ENCODE measurements around the gene GAB2. TPM values are rescaled to one million over a fixed set of nuclear protein-coding genes. Genes with fewer than 3 reads are reported as not detected.

GAB2 gene
- total RNA-seq, 1 donor from 2014 or later, result 65.8 TPM

GRCh38 chr11:78338702-78339101 is 78.9 kb downstream of the GAB2 start:
- Histone ChIP-seq H3K9me3 (no peaks in the 10 kb centered on the region), H3K4me3 (no peak overlapping the region), H3K27me3 (no peaks in the 10 kb centered on the region), H3K36me3 (no peaks in the 10 kb centered on the region), H3K4me1 (peaks cover 11% of the 10 kb centered on the region), H3K27ac (no peak overlapping the region)
- TF ChIP-seq, protein P1, sequence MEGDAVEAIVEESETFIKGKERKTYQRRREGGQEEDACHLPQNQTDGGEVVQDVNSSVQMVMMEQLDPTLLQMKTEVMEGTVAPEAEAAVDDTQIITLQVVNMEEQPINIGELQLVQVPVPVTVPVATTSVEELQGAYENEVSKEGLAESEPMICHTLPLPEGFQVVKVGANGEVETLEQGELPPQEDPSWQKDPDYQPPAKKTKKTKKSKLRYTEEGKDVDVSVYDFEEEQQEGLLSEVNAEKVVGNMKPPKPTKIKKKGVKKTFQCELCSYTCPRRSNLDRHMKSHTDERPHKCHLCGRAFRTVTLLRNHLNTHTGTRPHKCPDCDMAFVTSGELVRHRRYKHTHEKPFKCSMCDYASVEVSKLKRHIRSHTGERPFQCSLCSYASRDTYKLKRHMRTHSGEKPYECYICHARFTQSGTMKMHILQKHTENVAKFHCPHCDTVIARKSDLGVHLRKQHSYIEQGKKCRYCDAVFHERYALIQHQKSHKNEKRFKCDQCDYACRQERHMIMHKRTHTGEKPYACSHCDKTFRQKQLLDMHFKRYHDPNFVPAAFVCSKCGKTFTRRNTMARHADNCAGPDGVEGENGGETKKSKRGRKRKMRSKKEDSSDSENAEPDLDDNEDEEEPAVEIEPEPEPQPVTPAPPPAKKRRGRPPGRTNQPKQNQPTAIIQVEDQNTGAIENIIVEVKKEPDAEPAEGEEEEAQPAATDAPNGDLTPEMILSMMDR (IDR thresholded peaks at IDR 0.05), result no peak
- ATAC-seq (no peak), DNase-seq (no peak)
- intact Hi-C loops (cut with DNase I), result no loop called here

DNA sequence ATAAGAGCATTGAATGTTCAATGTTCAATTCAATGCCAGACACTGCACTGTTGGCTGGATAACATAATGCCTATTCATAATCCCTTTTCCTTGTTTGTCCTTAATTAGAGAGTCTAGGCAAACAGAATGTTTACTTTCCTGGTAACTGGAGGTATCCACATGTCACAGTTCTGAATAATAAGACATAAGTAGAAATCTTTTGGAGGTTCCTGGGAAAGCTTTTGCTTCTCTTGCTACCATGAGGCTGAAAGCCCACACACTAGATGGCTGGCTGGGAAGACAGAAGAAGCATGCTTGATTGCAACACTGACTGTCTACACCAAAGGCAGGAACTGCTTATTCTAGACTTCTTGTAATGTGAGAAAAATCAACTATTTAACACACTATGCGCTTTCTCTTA is 79.5 kb downstream of the GAB2 start:
- intact Hi-C loops (cut with DNase I), result no loop called here
- TF ChIP-seq, protein P1 (IDR thresholded peaks at IDR 0.05), result no peak
- no peaks in the 10 kb centered on the region for H3K36me3 ChIP-seq
- no peaks in the 10 kb centered on the region for H3K9me3 ChIP-seq
- no peaks in the 10 kb centered on the region for H3K27me3 ChIP-seq
- H3K4me3 ChIP-seq, result no peak overlapping the region
- DNase-seq, result no peak
- ATAC-seq, result peak; percentile 72
- peaks cover 11% of the 10 kb centered on the region for H3K4me1 ChIP-seq
- H3K27ac ChIP-seq, result no peak overlapping the region

GRCh38 chr11:78337554-78337924 is 80.1 kb downstream of the GAB2 start:
- Histone ChIP-seq H3K4me1 (peaks cover 12% of the 10 kb centered on the region), H3K9me3 (no peaks in the 10 kb centered on the region), H3K4me3 (no peak overlapping the region), H3K36me3 (no peaks in the 10 kb centered on the region), H3K27ac (no peak overlapping the region), H3K27me3 (no peaks in the 10 kb centered on the region)
- TF ChIP-seq, protein P1 (IDR thresholded peaks at IDR 0.05), result no peak
- DNase-seq (no peak), ATAC-seq (no peak)
- intact Hi-C loops (cut with DNase I), result no loop called here

DNA sequence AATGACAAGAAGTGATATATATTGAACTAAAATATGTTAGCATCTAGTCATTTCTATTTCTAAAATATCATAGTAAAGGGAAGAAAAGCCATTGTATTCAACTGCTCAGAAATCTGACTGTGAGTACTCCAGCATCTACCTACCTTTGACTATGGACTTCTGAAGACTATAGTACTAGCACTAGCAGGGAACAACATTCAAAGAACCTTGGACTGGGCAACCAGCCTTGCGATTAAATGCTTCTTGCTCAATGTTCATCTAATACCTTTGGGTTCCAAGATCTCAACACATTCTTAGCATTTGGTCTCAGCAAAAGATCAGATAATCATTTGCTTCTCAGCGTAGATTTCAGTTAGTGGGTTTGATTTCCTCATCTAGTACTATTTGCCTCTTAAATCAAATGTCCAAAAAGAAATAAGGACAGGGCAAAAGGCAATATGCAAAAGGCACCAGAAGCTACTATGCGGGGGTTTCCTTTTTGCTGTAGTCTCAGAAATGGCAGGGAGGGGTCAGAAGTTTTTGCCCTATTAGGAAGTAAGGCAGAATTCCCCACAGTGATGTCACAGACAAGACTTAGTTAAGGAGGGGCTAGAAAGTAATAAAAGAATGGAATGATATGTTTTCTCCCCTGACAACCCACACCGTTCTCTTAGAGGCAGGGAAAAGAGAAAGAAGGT is 80.6 kb downstream of the GAB2 start:
- TF ChIP-seq, protein P1 (IDR thresholded peaks at IDR 0.05), result no peak
- peaks cover 17% of the 10 kb centered on the region for H3K4me1 ChIP-seq
- H3K4me3 ChIP-seq, result no peak overlapping the region
- H3K27ac ChIP-seq, result no peak overlapping the region
- ATAC-seq (no peak), DNase-seq (no peak)
- H3K36me3 ChIP-seq, result no peaks in the 10 kb centered on the region
- intact Hi-C loops (cut with DNase I), result no loop called here
- no peaks in the 10 kb centered on the region for H3K9me3 ChIP-seq
- no peaks in the 10 kb centered on the region for H3K27me3 ChIP-seq

DNA sequence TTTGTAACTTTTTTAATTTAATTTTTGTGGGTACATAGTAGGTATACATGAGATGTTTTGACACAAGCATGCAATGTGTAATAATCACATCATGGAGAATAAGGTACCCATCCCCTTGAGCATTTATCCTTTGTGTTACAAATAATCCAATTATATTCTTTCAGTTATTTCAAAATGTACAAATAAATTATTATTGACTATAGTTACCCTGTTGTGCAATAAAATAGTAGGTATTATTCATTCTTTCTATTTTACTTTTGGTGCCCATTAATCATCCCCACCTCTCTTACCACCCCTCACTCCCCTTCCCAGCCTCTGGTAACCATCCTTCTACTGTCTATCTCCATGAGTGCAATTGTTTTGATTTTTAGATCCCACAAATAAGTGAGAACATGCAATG is 83.5 kb downstream of the GAB2 start:
- H3K27ac ChIP-seq, result no peak overlapping the region
- intact Hi-C loops (cut with DNase I), result no loop called here
- ATAC-seq, result no peak
- no peak overlapping the region for H3K4me3 ChIP-seq
- no peaks in the 10 kb centered on the region for H3K36me3 ChIP-seq
- no peak for DNase-seq
- H3K27me3 ChIP-seq, result no peaks in the 10 kb centered on the region
- TF ChIP-seq, protein P1 (IDR thresholded peaks at IDR 0.05), result no peak
- no peaks in the 10 kb centered on the region for H3K9me3 ChIP-seq
- H3K4me1 ChIP-seq, result peaks cover 19% of the 10 kb centered on the region

GRCh38 chr11:78332872-78333271 is 84.7 kb downstream of the GAB2 start:
- TF ChIP-seq, protein P1 (IDR thresholded peaks at IDR 0.05), result no peak
- H3K27ac ChIP-seq, result no peak overlapping the region
- H3K4me3 ChIP-seq, result no peak overlapping the region
- intact Hi-C loops (cut with DNase I), result no loop called here
- no peaks in the 10 kb centered on the region for H3K36me3 ChIP-seq
- no peak for ATAC-seq
- H3K9me3 ChIP-seq, result no peaks in the 10 kb centered on the region
- H3K4me1 ChIP-seq, result peaks cover 16% of the 10 kb centered on the region
- no peak for DNase-seq
- no peaks in the 10 kb centered on the region for H3K27me3 ChIP-seq

All from upper lobe of right lung (tissue), 1 donor.